Measurements from ENCODE around the gene SMC1B. TPM values are rescaled to one million over a fixed set of nuclear protein-coding genes. Genes with fewer than 3 reads are reported as not detected.

Gene SMC1B
- total RNA-seq, 1 experiment from 2014 or later, result 0.10 TPM

- H3K27ac ChIP-seq (ENCODE audit: low read length), result no peak overlapping the region
- ATAC-seq, result no peak
- TF ChIP-seq SIN3A (IDR thresholded peaks at IDR 0.05; ENCODE audit: borderline replicate concordance, insufficient read depth, low read depth, low read length) (no peak), POLR2AphosphoS5 (IDR thresholded peaks at IDR 0.05; ENCODE audit: low read depth, low read length) (no peak), TCF7L2 (IDR thresholded peaks at IDR 0.05; ENCODE audit: low read depth, low read length) (no peak)
- TF ChIP-seq, protein P1, sequence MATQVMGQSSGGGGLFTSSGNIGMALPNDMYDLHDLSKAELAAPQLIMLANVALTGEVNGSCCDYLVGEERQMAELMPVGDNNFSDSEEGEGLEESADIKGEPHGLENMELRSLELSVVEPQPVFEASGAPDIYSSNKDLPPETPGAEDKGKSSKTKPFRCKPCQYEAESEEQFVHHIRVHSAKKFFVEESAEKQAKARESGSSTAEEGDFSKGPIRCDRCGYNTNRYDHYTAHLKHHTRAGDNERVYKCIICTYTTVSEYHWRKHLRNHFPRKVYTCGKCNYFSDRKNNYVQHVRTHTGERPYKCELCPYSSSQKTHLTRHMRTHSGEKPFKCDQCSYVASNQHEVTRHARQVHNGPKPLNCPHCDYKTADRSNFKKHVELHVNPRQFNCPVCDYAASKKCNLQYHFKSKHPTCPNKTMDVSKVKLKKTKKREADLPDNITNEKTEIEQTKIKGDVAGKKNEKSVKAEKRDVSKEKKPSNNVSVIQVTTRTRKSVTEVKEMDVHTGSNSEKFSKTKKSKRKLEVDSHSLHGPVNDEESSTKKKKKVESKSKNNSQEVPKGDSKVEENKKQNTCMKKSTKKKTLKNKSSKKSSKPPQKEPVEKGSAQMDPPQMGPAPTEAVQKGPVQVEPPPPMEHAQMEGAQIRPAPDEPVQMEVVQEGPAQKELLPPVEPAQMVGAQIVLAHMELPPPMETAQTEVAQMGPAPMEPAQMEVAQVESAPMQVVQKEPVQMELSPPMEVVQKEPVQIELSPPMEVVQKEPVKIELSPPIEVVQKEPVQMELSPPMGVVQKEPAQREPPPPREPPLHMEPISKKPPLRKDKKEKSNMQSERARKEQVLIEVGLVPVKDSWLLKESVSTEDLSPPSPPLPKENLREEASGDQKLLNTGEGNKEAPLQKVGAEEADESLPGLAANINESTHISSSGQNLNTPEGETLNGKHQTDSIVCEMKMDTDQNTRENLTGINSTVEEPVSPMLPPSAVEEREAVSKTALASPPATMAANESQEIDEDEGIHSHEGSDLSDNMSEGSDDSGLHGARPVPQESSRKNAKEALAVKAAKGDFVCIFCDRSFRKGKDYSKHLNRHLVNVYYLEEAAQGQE (IDR thresholded peaks at IDR 0.05; ENCODE audit: insufficient read depth in 1 of 2, low read depth in 2 of 2, low read length in 1 of 2), result no peak
- TF ChIP-seq, protein P2, sequence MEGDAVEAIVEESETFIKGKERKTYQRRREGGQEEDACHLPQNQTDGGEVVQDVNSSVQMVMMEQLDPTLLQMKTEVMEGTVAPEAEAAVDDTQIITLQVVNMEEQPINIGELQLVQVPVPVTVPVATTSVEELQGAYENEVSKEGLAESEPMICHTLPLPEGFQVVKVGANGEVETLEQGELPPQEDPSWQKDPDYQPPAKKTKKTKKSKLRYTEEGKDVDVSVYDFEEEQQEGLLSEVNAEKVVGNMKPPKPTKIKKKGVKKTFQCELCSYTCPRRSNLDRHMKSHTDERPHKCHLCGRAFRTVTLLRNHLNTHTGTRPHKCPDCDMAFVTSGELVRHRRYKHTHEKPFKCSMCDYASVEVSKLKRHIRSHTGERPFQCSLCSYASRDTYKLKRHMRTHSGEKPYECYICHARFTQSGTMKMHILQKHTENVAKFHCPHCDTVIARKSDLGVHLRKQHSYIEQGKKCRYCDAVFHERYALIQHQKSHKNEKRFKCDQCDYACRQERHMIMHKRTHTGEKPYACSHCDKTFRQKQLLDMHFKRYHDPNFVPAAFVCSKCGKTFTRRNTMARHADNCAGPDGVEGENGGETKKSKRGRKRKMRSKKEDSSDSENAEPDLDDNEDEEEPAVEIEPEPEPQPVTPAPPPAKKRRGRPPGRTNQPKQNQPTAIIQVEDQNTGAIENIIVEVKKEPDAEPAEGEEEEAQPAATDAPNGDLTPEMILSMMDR (IDR thresholded peaks at IDR 0.05), result no peak
Measured at GRCh38 chr22:45460288-45461109, 47.1 kb upstream of the SMC1B start.

GRCh38 chr22:45459235-45459634, 45.8 kb upstream of the SMC1B start:
- no peak overlapping the region for H3K4me3 ChIP-seq (ENCODE audit: low read depth in 2 of 2, low read length in 2 of 2)
- in situ Hi-C loops (cut with HindIII; ENCODE audit: low pct_unique_long_range_greater_than_20kb, low sequenced_read_pairs), result no loop called here
- CTCF ChIA-PET, result no interaction called here
- H3K9me3 ChIP-seq (ENCODE audit: control insufficient read depth, insufficient read depth, low read depth, low read length), result no peaks in the 10 kb centered on the region
- DNase-seq (ENCODE audit: low read depth, low spot score), result no peak
- no TSS peak for BruUV-seq (replicated peaks)
- H3K36me3 ChIP-seq (ENCODE audit: control insufficient read depth, insufficient read depth, low read length), result no peaks in the 10 kb centered on the region
- TF ChIP-seq, protein P2 (IDR thresholded peaks at IDR 0.05), result no peak
- TF ChIP-seq SIN3A (IDR thresholded peaks at IDR 0.05; ENCODE audit: borderline replicate concordance, insufficient read depth, low read depth, low read length) (no peak), POLR2AphosphoS5 (IDR thresholded peaks at IDR 0.05; ENCODE audit: low read depth, low read length) (no peak), TCF7L2 (IDR thresholded peaks at IDR 0.05; ENCODE audit: low read depth, low read length) (no peak)
- TF ChIP-seq, protein P1 (IDR thresholded peaks at IDR 0.05; ENCODE audit: insufficient read depth in 1 of 2, low read depth in 2 of 2, low read length in 1 of 2), result no peak
- no peak for ATAC-seq
- no peak overlapping the region for H3K27ac ChIP-seq (ENCODE audit: low read length)
- intact Hi-C loops (cut with micrococcal nuclease; ENCODE audit: unreplicated experiment), result no loop called here
- POLR2A ChIA-PET, result no interaction called here
- H3K27me3 ChIP-seq (ENCODE audit: control insufficient read depth, insufficient read depth, low read length), result no peaks in the 10 kb centered on the region
- no peaks in the 10 kb centered on the region for H3K4me1 ChIP-seq (ENCODE audit: control insufficient read depth, insufficient read depth, low read length)

More at GRCh38 chr22:45460288-45461109, 47.1 kb upstream of the SMC1B start:
- in situ Hi-C loops (cut with HindIII; ENCODE audit: low pct_unique_long_range_greater_than_20kb, low sequenced_read_pairs) (no loop called here), intact Hi-C loops (cut with micrococcal nuclease; ENCODE audit: unreplicated experiment) (no loop called here)
- H3K4me1 ChIP-seq (ENCODE audit: control insufficient read depth, insufficient read depth, low read length), result no peaks in the 10 kb centered on the region
- DNase-seq (ENCODE audit: low read depth, low spot score), result no peak
- H3K36me3 ChIP-seq (ENCODE audit: control insufficient read depth, insufficient read depth, low read length), result no peaks in the 10 kb centered on the region
- H3K4me3 ChIP-seq (ENCODE audit: low read depth in 2 of 2, low read length in 2 of 2), result no peak overlapping the region
- no TSS peak for BruUV-seq (replicated peaks)
- CTCF ChIA-PET, result no interaction called here
- POLR2A ChIA-PET, result no interaction called here
- H3K9me3 ChIP-seq (ENCODE audit: control insufficient read depth, insufficient read depth, low read depth, low read length), result no peaks in the 10 kb centered on the region
- no peaks in the 10 kb centered on the region for H3K27me3 ChIP-seq (ENCODE audit: control insufficient read depth, insufficient read depth, low read length)
